Loucy (cell line): ENCODE data around the gene ADRM1.

Source experiments
- H2AFZ ChIP-seq: fragments of 200-600 bp; sonication (generic); 2 replicates; pipeline ENCODE4 v1.6.0; 2016; ENCODE audit warnings: antibody characterized with exemption, mild to moderate bottlenecking, low read length, moderate library complexity
- H3F3A ChIP-seq: fragments of 200-600 bp; 2 replicates; pipeline ENCODE4 v1.6.0; 2016; ENCODE audit warnings: antibody characterized with exemption, low read depth, mild to moderate bottlenecking
- H3K27me3 ChIP-seq: fragments of 200-600 bp; sonication (generic); 2 replicates; pipeline ENCODE4 v1.6.1; 2014; ENCODE audit warnings: low read length, mild to moderate bottlenecking; ENCODE audit not compliant: insufficient read depth, poor library complexity, severe bottlenecking
- H3K36me3 ChIP-seq: fragments of 200-600 bp; sonication (generic); 2 replicates; pipeline ENCODE4 v1.6.1; 2016; ENCODE audit warnings: low read length; ENCODE audit not compliant: insufficient read depth
- H3K4me1 ChIP-seq: fragments of 200-600 bp; sonication (generic); 2 replicates; pipeline ENCODE4 v1.5.1; 2014; ENCODE audit warnings: low read length, mild to moderate bottlenecking; ENCODE audit not compliant: insufficient read depth, poor library complexity, severe bottlenecking
- H3K4me2 ChIP-seq: fragments of 200-600 bp; sonication (generic); 2 replicates; pipeline ENCODE4 v1.6.0; 2014; ENCODE audit warnings: antibody characterized with exemption, low read length, low read depth, mild to moderate bottlenecking; ENCODE audit not compliant: poor library complexity, severe bottlenecking
- H3K4me3 ChIP-seq: fragments of 200-600 bp; sonication (generic); 2 replicates; pipeline ENCODE4 v1.5.1; 2014; ENCODE audit warnings: low read length, mild to moderate bottlenecking, mixed read lengths; ENCODE audit not compliant: poor library complexity, severe bottlenecking
- H3K79me2 ChIP-seq: fragments of 200-600 bp; sonication (generic); 2 replicates; pipeline ENCODE4 v1.6.1; 2014; ENCODE audit warnings: low read length; ENCODE audit not compliant: insufficient read depth
- H3K9ac ChIP-seq: fragments of 200-600 bp; sonication (generic); 2 replicates; pipeline ENCODE4 v1.6.0; 2014; ENCODE audit warnings: mild to moderate bottlenecking, low read depth, low read length, moderate library complexity; ENCODE audit not compliant: poor library complexity, severe bottlenecking
- H3K9me2 ChIP-seq: fragments of 200-600 bp; sonication (generic); replicated peaks from 2 replicates; pipeline ENCODE4 v1.6.1; 2016; ENCODE audit warnings: low read depth, low read length, mixed read lengths
- H3K9me3 ChIP-seq: fragments of 200-600 bp; sonication (generic); 2 replicates; pipeline ENCODE4 v1.6.1; 2014; ENCODE audit warnings: mild to moderate bottlenecking, antibody characterized with exemption, low read length, low read depth; ENCODE audit not compliant: insufficient read depth
- H4K20me1 ChIP-seq: fragments of 200-600 bp; sonication (generic); 2 replicates; pipeline ENCODE4 v1.6.0; 2014; ENCODE audit warnings: antibody characterized with exemption, low read length, mild to moderate bottlenecking; ENCODE audit not compliant: insufficient read depth, poor library complexity, severe bottlenecking
- EZH2phosphoT487 ChIP-seq: fragments of 200-600 bp; IDR thresholded peaks from 2 replicates; pipeline ENCODE4 v1.6.1; 2018; ENCODE audit warnings: antibody characterized with exemption, mild to moderate bottlenecking, moderate library complexity, borderline replicate concordance
- TF ChIP-seq, protein P1 (sequence below): fragments of 200-600 bp; sonication (generic); conservative IDR thresholded peaks from 2 replicates; pipeline ENCODE4 v1.5.1; 2014; ENCODE audit warnings: mild to moderate bottlenecking, antibody characterized with exemption, low read length

The ADRM1 gene

DNA sequence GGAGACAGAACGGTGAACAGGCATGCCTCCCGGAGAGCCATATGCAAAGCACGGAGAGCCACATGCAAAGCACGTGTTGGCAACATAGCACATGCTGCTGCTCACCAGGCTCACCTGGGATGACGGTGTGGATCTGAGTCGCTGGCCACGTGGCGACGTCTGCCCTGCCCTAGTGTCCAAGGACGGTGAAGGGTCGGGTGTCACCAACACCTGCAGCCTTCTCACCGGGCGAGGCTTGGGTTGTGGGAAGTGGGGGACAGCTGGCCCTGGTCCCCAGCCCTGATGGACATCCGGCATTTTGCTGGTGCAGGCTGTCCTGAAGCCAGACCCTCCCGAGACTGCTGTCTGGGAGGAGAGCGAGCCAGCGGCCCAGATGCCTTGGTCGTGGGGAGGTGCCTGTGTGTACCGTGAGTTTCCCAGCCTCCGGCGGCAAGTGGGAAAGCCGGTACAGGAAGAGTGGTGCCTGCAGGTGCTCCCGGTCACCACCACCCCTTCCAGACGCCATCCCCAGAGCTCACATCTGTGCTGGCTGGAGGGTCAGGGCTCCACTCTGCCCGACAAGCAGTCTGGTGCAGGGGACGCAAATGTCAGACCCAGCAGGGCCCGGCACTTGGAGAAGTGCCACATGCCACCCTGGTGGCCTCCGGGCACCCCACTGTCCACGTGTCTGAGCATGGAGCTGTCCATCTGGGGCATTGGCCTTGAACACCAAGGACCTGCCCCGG, 5.9 kb upstream of the ADRM1 start:
- H3K4me2 ChIP-seq = no peak overlapping the region
- H3K9ac ChIP-seq = no peak overlapping the region
- no peak overlapping the region for H3K4me3 ChIP-seq
- H3K9me3 ChIP-seq = no peaks in the 10 kb centered on the region
- H3K4me1 ChIP-seq = no peaks in the 10 kb centered on the region
- H3K79me2 ChIP-seq = no peaks in the 10 kb centered on the region
- no peaks in the 10 kb centered on the region for H4K20me1 ChIP-seq
- no peaks in the 10 kb centered on the region for H3F3A ChIP-seq
- H3K27me3 ChIP-seq = no peaks in the 10 kb centered on the region
- H2AFZ ChIP-seq = no peak overlapping the region
- H3K9me2 ChIP-seq = no peaks in the 10 kb centered on the region
- TF ChIP-seq, protein P1, sequence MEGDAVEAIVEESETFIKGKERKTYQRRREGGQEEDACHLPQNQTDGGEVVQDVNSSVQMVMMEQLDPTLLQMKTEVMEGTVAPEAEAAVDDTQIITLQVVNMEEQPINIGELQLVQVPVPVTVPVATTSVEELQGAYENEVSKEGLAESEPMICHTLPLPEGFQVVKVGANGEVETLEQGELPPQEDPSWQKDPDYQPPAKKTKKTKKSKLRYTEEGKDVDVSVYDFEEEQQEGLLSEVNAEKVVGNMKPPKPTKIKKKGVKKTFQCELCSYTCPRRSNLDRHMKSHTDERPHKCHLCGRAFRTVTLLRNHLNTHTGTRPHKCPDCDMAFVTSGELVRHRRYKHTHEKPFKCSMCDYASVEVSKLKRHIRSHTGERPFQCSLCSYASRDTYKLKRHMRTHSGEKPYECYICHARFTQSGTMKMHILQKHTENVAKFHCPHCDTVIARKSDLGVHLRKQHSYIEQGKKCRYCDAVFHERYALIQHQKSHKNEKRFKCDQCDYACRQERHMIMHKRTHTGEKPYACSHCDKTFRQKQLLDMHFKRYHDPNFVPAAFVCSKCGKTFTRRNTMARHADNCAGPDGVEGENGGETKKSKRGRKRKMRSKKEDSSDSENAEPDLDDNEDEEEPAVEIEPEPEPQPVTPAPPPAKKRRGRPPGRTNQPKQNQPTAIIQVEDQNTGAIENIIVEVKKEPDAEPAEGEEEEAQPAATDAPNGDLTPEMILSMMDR = no peak
- no peak for TF ChIP-seq EZH2phosphoT487
- H3K36me3 ChIP-seq = peaks cover 34% of the 10 kb centered on the region; the same call in 1 of the 2 replicates

- H2AFZ ChIP-seq = no peak overlapping the region
- H3F3A ChIP-seq = 0 out of 2 replicates have a peak, but pooled peaks cover 5% of the 10 kb centered on the region
- no peaks in the 10 kb centered on the region for H3K9me2 ChIP-seq
- peaks cover 29% of the 10 kb centered on the region; the same call in 1 of the 2 replicates for H3K36me3 ChIP-seq
- no peaks in the 10 kb centered on the region for H3K4me1 ChIP-seq
- H3K4me3 ChIP-seq = no peak overlapping the region
- H3K9me3 ChIP-seq = no peaks in the 10 kb centered on the region
- TF ChIP-seq, protein P1 = no peak
- TF ChIP-seq EZH2phosphoT487 = no peak
- no peaks in the 10 kb centered on the region for H3K79me2 ChIP-seq
- H3K9ac ChIP-seq = no peak overlapping the region
- no peaks in the 10 kb centered on the region for H3K27me3 ChIP-seq
- no peak overlapping the region for H3K4me2 ChIP-seq
- no peaks in the 10 kb centered on the region for H4K20me1 ChIP-seq
These were observed 5.2 kb upstream of the ADRM1 start for GRCh38 chr20:62297449-62298227.

GRCh38 chr20:62298577-62299249, 4.1 kb upstream of the ADRM1 start:
- peaks cover 22% of the 10 kb centered on the region; the same call in 1 of the 2 replicates for H3K36me3 ChIP-seq
- H3K4me3 ChIP-seq = no peak overlapping the region
- 0 out of 2 replicates have a peak, but pooled peaks cover 5% of the 10 kb centered on the region for H3F3A ChIP-seq
- H3K27me3 ChIP-seq = no peaks in the 10 kb centered on the region
- no peak overlapping the region for H3K4me2 ChIP-seq
- H3K79me2 ChIP-seq = peaks cover 7% of the 10 kb centered on the region
- H4K20me1 ChIP-seq = peaks cover 9% of the 10 kb centered on the region
- H3K9ac ChIP-seq = no peak overlapping the region
- H3K4me1 ChIP-seq = peaks cover under 1% of the 10 kb centered on the region
- H3K9me2 ChIP-seq = no peaks in the 10 kb centered on the region
- H3K9me3 ChIP-seq = no peaks in the 10 kb centered on the region
- no peak overlapping the region for H2AFZ ChIP-seq
- TF ChIP-seq, protein P1 = no peak
- TF ChIP-seq EZH2phosphoT487 = no peak
